CD4-positive, alpha-beta T cell treated with Interleukin-12 subunit alpha and Interleukin-12 subunit beta, for 1 hour (primary cell): ENCODE measurements around the gene POMT1.

ENCODE experiments used
- DNase-seq: peaks from one replicate; pipeline ENCODE4 v3.0.0-alpha.2; 2020

POMT1 gene

GRCh38 chr9:131476777-131477345 lies 25.9 kb upstream of the POMT1 start:
- no peak for DNase-seq

GRCh38 chr9:131477367-131477766 lies 25.4 kb upstream of the POMT1 start:
- no peak for DNase-seq

- no peak for DNase-seq
Measured at GRCh38 chr9:131477816-131478419, 24.8 kb upstream of the POMT1 start.

GRCh38 chr9:131478421-131478868 lies 24.3 kb upstream of the POMT1 start:
- DNase-seq, result peak; percentile 57

- DNase-seq, result no peak
Measured at GRCh38 chr9:131478911-131479310, 23.8 kb upstream of the POMT1 start.

- DNase-seq, result no peak
Measured at GRCh38 chr9:131480258-131480657, 22.5 kb upstream of the POMT1 start.

- no peak for DNase-seq
Measured at GRCh38 chr9:131481441-131482342, 21.0 kb upstream of the POMT1 start.

GRCh38 chr9:131482343-131483006 lies 20.2 kb upstream of the POMT1 start:
- DNase-seq, result no peak

GRCh38 chr9:131483319-131484050 lies 19.2 kb upstream of the POMT1 start:
- DNase-seq, result no peak

GRCh38 chr9:131484051-131484445 lies 18.7 kb upstream of the POMT1 start:
- DNase-seq, result no peak

- DNase-seq, result no peak
Measured at GRCh38 chr9:131484560-131485185, 18.0 kb upstream of the POMT1 start.

- DNase-seq, result no peak
Measured at GRCh38 chr9:131485206-131485605, 17.5 kb upstream of the POMT1 start.

- DNase-seq, result no peak
Measured at GRCh38 chr9:131485728-131486422, 16.8 kb upstream of the POMT1 start.

- DNase-seq, result no peak
Measured at GRCh38 chr9:131487001-131487400, 15.7 kb upstream of the POMT1 start.

- no peak for DNase-seq
Measured at GRCh38 chr9:131487621-131488031, 15.1 kb upstream of the POMT1 start.

- no peak for DNase-seq
Measured at GRCh38 chr9:131490514-131490913, 12.2 kb upstream of the POMT1 start.

- DNase-seq, result no peak
Measured at GRCh38 chr9:131491001-131491710, 11.6 kb upstream of the POMT1 start.

GRCh38 chr9:131492070-131492469 lies 10.6 kb upstream of the POMT1 start:
- no peak for DNase-seq

GRCh38 chr9:131494296-131494870 lies 8.3 kb upstream of the POMT1 start:
- DNase-seq, result no peak

- DNase-seq, result no peak
Measured at GRCh38 chr9:131495785-131496184, 6.9 kb upstream of the POMT1 start.
